Measurements from ENCODE around the gene SPP1.

DNA sequence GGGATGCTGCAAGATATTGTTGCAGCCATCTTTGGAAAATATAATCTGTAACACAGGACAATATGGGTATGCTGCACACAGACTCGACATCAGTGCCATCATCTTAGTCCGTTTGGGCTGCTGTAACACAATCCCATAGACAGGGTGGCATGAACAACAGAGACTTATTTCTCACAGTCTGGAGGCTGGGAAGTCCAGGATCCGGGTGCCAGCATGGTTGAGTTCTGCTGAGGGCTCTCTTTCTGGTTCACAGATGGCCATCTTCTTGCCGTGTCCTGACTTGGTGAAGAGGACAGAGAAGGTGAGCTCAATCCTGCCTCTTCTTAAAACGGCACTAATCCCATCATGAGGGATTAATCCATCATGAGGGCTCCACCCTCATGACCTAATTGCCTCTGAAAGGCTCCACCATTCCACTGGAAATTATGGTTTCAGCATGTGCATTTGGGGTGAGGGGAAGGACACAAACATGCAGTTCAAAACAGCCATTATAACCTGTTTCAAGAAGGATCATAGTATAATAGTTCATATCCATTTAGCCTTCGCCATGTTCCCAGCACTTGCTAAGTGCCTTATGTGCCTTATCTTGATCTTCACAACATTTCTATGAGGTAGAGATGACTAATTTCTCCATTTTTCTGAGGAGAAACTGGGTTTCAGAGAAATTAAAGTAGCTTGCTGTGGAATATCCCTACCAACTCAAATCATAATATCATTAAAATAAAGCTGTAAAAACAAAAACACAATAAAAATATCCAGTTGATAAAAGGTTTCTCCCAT lies 27.9 kb upstream of the SPP1 start:
- TF ChIP-seq ZNF23 (tag by site-specific recombination; IDR thresholded peaks at IDR 0.05; ENCODE audit: borderline replicate concordance): no peak
- TF ChIP-seq, protein P1, sequence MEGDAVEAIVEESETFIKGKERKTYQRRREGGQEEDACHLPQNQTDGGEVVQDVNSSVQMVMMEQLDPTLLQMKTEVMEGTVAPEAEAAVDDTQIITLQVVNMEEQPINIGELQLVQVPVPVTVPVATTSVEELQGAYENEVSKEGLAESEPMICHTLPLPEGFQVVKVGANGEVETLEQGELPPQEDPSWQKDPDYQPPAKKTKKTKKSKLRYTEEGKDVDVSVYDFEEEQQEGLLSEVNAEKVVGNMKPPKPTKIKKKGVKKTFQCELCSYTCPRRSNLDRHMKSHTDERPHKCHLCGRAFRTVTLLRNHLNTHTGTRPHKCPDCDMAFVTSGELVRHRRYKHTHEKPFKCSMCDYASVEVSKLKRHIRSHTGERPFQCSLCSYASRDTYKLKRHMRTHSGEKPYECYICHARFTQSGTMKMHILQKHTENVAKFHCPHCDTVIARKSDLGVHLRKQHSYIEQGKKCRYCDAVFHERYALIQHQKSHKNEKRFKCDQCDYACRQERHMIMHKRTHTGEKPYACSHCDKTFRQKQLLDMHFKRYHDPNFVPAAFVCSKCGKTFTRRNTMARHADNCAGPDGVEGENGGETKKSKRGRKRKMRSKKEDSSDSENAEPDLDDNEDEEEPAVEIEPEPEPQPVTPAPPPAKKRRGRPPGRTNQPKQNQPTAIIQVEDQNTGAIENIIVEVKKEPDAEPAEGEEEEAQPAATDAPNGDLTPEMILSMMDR (tag by site-specific recombination; IDR thresholded peaks at IDR 0.05): no peak
- TF ChIP-seq, protein P2, sequence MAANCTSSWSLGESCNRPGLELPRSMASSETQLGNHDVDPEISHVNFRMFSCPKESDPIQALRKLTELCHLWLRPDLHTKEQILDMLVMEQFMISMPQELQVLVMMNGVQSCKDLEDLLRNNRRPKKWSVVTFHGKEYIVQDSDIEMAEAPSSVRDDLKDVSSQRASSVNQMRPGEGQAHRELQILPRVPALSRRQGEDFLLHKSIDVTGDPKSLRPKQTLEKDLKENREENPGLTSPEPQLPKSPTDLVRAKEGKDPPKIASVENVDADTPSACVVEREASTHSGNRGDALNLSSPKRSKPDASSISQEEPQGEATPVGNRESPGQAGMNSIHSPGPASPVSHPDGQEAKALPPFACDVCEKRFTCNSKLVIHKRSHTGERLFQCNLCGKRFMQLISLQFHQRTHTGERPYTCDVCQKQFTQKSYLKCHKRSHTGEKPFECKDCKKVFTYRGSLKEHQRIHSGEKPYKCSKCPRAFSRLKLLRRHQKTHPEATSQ (tag by site-specific recombination; IDR thresholded peaks at IDR 0.05): no peak
- TF ChIP-seq, protein P3, sequence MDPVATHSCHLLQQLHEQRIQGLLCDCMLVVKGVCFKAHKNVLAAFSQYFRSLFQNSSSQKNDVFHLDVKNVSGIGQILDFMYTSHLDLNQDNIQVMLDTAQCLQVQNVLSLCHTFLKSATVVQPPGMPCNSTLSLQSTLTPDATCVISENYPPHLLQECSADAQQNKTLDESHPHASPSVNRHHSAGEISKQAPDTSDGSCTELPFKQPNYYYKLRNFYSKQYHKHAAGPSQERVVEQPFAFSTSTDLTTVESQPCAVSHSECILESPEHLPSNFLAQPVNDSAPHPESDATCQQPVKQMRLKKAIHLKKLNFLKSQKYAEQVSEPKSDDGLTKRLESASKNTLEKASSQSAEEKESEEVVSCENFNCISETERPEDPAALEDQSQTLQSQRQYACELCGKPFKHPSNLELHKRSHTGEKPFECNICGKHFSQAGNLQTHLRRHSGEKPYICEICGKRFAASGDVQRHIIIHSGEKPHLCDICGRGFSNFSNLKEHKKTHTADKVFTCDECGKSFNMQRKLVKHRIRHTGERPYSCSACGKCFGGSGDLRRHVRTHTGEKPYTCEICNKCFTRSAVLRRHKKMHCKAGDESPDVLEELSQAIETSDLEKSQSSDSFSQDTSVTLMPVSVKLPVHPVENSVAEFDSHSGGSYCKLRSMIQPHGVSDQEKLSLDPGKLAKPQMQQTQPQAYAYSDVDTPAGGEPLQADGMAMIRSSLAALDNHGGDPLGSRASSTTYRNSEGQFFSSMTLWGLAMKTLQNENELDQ (tag by site-specific recombination; IDR thresholded peaks at IDR 0.05; ENCODE audit: low read depth): no peak
- TF ChIP-seq BCL11A (tag by site-specific recombination; IDR thresholded peaks at IDR 0.05; ENCODE audit: low read depth): no peak
- no peak for TF ChIP-seq ZBTB7A (tag by site-specific recombination; IDR thresholded peaks at IDR 0.05; ENCODE audit: low read depth)
- no peak for TF ChIP-seq MEIS1 (CRISPR knock-in tag; IDR thresholded peaks at IDR 0.05; ENCODE audit: borderline replicate concordance)
- TF ChIP-seq ZNF48 (tag by site-specific recombination; IDR thresholded peaks at IDR 0.05): no peak
- TF ChIP-seq, protein P4, sequence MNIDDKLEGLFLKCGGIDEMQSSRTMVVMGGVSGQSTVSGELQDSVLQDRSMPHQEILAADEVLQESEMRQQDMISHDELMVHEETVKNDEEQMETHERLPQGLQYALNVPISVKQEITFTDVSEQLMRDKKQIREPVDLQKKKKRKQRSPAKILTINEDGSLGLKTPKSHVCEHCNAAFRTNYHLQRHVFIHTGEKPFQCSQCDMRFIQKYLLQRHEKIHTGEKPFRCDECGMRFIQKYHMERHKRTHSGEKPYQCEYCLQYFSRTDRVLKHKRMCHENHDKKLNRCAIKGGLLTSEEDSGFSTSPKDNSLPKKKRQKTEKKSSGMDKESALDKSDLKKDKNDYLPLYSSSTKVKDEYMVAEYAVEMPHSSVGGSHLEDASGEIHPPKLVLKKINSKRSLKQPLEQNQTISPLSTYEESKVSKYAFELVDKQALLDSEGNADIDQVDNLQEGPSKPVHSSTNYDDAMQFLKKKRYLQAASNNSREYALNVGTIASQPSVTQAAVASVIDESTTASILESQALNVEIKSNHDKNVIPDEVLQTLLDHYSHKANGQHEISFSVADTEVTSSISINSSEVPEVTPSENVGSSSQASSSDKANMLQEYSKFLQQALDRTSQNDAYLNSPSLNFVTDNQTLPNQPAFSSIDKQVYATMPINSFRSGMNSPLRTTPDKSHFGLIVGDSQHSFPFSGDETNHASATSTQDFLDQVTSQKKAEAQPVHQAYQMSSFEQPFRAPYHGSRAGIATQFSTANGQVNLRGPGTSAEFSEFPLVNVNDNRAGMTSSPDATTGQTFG (tag by site-specific recombination; IDR thresholded peaks at IDR 0.05; ENCODE audit: borderline replicate concordance): no peak
- no peak for TF ChIP-seq ZNF391 (tag by site-specific recombination; IDR thresholded peaks at IDR 0.05; ENCODE audit: borderline replicate concordance, low read depth)
- no peak for TF ChIP-seq ZNF776 (tag by site-specific recombination; IDR thresholded peaks at IDR 0.05; ENCODE audit: borderline replicate concordance)
- no peak for TF ChIP-seq ZNF558 (tag by site-specific recombination; IDR thresholded peaks at IDR 0.05)
- TF ChIP-seq, protein P5, sequence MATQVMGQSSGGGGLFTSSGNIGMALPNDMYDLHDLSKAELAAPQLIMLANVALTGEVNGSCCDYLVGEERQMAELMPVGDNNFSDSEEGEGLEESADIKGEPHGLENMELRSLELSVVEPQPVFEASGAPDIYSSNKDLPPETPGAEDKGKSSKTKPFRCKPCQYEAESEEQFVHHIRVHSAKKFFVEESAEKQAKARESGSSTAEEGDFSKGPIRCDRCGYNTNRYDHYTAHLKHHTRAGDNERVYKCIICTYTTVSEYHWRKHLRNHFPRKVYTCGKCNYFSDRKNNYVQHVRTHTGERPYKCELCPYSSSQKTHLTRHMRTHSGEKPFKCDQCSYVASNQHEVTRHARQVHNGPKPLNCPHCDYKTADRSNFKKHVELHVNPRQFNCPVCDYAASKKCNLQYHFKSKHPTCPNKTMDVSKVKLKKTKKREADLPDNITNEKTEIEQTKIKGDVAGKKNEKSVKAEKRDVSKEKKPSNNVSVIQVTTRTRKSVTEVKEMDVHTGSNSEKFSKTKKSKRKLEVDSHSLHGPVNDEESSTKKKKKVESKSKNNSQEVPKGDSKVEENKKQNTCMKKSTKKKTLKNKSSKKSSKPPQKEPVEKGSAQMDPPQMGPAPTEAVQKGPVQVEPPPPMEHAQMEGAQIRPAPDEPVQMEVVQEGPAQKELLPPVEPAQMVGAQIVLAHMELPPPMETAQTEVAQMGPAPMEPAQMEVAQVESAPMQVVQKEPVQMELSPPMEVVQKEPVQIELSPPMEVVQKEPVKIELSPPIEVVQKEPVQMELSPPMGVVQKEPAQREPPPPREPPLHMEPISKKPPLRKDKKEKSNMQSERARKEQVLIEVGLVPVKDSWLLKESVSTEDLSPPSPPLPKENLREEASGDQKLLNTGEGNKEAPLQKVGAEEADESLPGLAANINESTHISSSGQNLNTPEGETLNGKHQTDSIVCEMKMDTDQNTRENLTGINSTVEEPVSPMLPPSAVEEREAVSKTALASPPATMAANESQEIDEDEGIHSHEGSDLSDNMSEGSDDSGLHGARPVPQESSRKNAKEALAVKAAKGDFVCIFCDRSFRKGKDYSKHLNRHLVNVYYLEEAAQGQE (tag by site-specific recombination; IDR thresholded peaks at IDR 0.05): no peak
